SK-N-SH (cell line): ENCODE data around the gene RFPL1. TPM values are rescaled to one million over a fixed set of nuclear protein-coding genes. Genes with fewer than 3 reads are reported as not detected.
A peak's percentile ranks its signal among the peaks of the same experiment; 100 is the strongest.

Experiments used
- CTCF ChIA-PET: fragments of 300-600, 350-600 bp; formaldehyde crosslinking; extraction: SDS; loops from one replicate; lab custom pipeline; 2021; lab: Yijun Ruan, JAX
- POLR2A ChIA-PET: fragments of 350-600 bp; sonication (Branson Sonifier 250); formaldehyde crosslinking; extraction: SDS; loops from one replicate; lab custom pipeline; 2020; ENCODE audit warnings: antibody characterized with exemption, inconsistent platforms; lab: Yijun Ruan, JAX
- DNase-seq: peaks from one replicate; pipeline ENCODE4 v3.0.0; 2012
- H2AFZ ChIP-seq: fragments of 200-600 bp; sonication (generic); 2 replicates; pipeline ENCODE4 v1.8.1; 2016; ENCODE audit warnings: antibody characterized with exemption, mild to moderate bottlenecking, low read depth
- H3F3A ChIP-seq: fragments of 200-600 bp; sonication (generic); replicated peaks from 2 replicates; pipeline ENCODE3; 2016; ENCODE audit warnings: antibody characterized with exemption, mild to moderate bottlenecking; ENCODE audit not compliant: insufficient read depth
- H3K27ac ChIP-seq, 2 experiments: fragments of 200-500 bp in 1 of 2; fragments of 200-600 bp in 1 of 2; sonication (Bioruptor generic) in 1 of 2; sonication (generic), shearing (Covaris generic) in 1 of 2; 2 replicates each; pipeline versions ENCODE4 v1.5.1 to v1.6.1; 2014 to 2016; ENCODE audit warnings: low read depth in 2 of 2, inconsistent platforms in 1 of 2, low read length in 1 of 2, mild to moderate bottlenecking in 1 of 2, mixed read lengths in 1 of 2
- H3K27me3 ChIP-seq: fragments of 200-600 bp; sonication (generic), shearing (Covaris generic); 2 replicates; pipeline ENCODE4 v1.6.1; 2016; ENCODE audit warnings: mixed run types; ENCODE audit not compliant: insufficient read depth
- H3K36me3 ChIP-seq, 2 experiments: fragments of 200-500 bp in 1 of 2; fragments of 200-600 bp in 1 of 2; sonication (Bioruptor generic) in 1 of 2; sonication (generic) in 1 of 2; replicated peaks in 1 of 2; 2 replicates each; pipeline versions ENCODE3 to v1.5.1; 2014 to 2016; ENCODE audit warnings: low read length in 1 of 2, mild to moderate bottlenecking in 1 of 2; ENCODE audit not compliant: insufficient read depth in 2 of 2, control insufficient read depth in 1 of 2
- H3K4me1 ChIP-seq, 2 experiments: fragments of 200-500 bp in 1 of 2; fragments of 200-600 bp in 1 of 2; sonication (Bioruptor generic) in 1 of 2; sonication (generic), shearing (Covaris generic) in 1 of 2; 2 replicates each; pipeline versions ENCODE4 v1.5.1 to v1.6.1; 2014 to 2016; ENCODE audit warnings: low read depth in 1 of 2, low read length in 1 of 2, mixed run types in 1 of 2; ENCODE audit not compliant: insufficient read depth in 2 of 2, control insufficient read depth in 1 of 2
- H3K4me2 ChIP-seq: fragments of 200-600 bp; sonication (generic), shearing (Covaris generic); 2 replicates; pipeline ENCODE4 v1.6.1; 2017; ENCODE audit warnings: mixed run types
- H3K4me3 ChIP-seq, 2 experiments: fragments of 200-500 bp in 1 of 2; fragments of 200-600 bp in 1 of 2; sonication (Bioruptor generic) in 1 of 2; sonication (generic), shearing (Covaris generic) in 1 of 2; 2 replicates each; pipeline versions ENCODE4 v1.5.1 to v1.8.1; 2014 to 2016; ENCODE audit warnings: low read depth in 2 of 2, inconsistent platforms in 1 of 2, low read length in 1 of 2, mild to moderate bottlenecking in 1 of 2, mixed read lengths in 1 of 2, moderate library complexity in 1 of 2
- H3K79me2 ChIP-seq: fragments of 200-600 bp; sonication (generic); 2 replicates; pipeline ENCODE4 v1.8.1; 2017; ENCODE audit warnings: mild to moderate bottlenecking; ENCODE audit not compliant: insufficient read depth
- H3K9ac ChIP-seq: fragments of 200-600 bp; sonication (generic); 2 replicates; pipeline ENCODE4 v1.6.1; 2017; ENCODE audit warnings: mixed run types
- H3K9me2 ChIP-seq: fragments of 200-600 bp; sonication (generic); 2 replicates; pipeline ENCODE4 v1.6.1; 2017; ENCODE audit warnings: mixed run types
- H3K9me3 ChIP-seq: fragments of 200-600 bp; sonication (generic); 2 replicates; pipeline ENCODE4 v1.6.1; 2017; ENCODE audit warnings: mixed run types, mild to moderate bottlenecking, moderate library complexity
- H4K20me1 ChIP-seq: fragments of 200-600 bp; sonication (generic); 2 replicates; pipeline ENCODE4 v1.6.1; 2017; ENCODE audit warnings: mild to moderate bottlenecking, mixed run types; ENCODE audit not compliant: insufficient read depth
- CHD2 ChIP-seq: fragments of 150-350 bp; IDR thresholded peaks from 2 replicates; pipeline ENCODE4 v1.6.1; 2018; ENCODE audit warnings: low read length; ENCODE audit not compliant: partially characterized antibody
- FOXM1 ChIP-seq: IDR thresholded peaks from 2 replicates; pipeline ENCODE4 v1.4.0; 2012; ENCODE audit warnings: low read depth, mild to moderate bottlenecking
- MXI1 ChIP-seq: IDR thresholded peaks from 2 replicates; pipeline ENCODE4 v1.6.1; 2012; ENCODE audit warnings: mild to moderate bottlenecking, low read depth, low read length, improper control_type of control experiment
- NRF1 ChIP-seq: IDR thresholded peaks from 2 replicates; pipeline ENCODE4 v1.6.1; 2012; ENCODE audit warnings: low read depth, mild to moderate bottlenecking, low read length
- TAF1 ChIP-seq: IDR thresholded peaks from 2 replicates; pipeline ENCODE4 v1.6.1; 2012; ENCODE audit warnings: low read depth, mild to moderate bottlenecking, low read length, moderate library complexity, borderline replicate concordance
- TCF12 ChIP-seq: IDR thresholded peaks from 2 replicates; pipeline ENCODE4 v1.4.0; 2012
- WGBS: methylation state at CpG from one replicate; pipeline ENCODE4 v1.1.6; 2017; ENCODE audit warnings: low lambda C conversion rate; 5-methylcytosine and 5-hydroxymethylcytosine counted together
- polyA plus RNA-seq, 3 experiments: library from polyadenylated mRNA; depleted of rRNA; stranded (reverse); fragments of >200 nt; gene quantifications; 2 replicates each; pipeline ENCODE4 v1.2.3, GENCODE V29; 2012
- TF ChIP-seq, protein P1 (sequence below): IDR thresholded peaks from 2 replicates; pipeline ENCODE4 v1.4.0; 2012; ENCODE audit warnings: low read depth, borderline replicate concordance
- TF ChIP-seq, protein P2 (sequence below): IDR thresholded peaks from 2 replicates; pipeline ENCODE4 v1.4.0; 2012; ENCODE audit warnings: low read depth
- TF ChIP-seq, protein P3 (sequence below): IDR thresholded peaks from 2 replicates; pipeline ENCODE4 v1.4.0; 2012; ENCODE audit warnings: low read depth, borderline replicate concordance
- TF ChIP-seq, protein P4 (sequence below): IDR thresholded peaks from 2 replicates; pipeline ENCODE4; 2012
- TF ChIP-seq, protein P5 (sequence below): IDR thresholded peaks from 2 replicates; pipeline ENCODE4 v1.6.1; 2012; ENCODE audit warnings: mild to moderate bottlenecking, low read depth, low read length, moderate library complexity

Gene RFPL1
- polyA plus RNA-seq, 1 of the 3 experiments (the other 2 are of a cell fraction) = not detected

DNA sequence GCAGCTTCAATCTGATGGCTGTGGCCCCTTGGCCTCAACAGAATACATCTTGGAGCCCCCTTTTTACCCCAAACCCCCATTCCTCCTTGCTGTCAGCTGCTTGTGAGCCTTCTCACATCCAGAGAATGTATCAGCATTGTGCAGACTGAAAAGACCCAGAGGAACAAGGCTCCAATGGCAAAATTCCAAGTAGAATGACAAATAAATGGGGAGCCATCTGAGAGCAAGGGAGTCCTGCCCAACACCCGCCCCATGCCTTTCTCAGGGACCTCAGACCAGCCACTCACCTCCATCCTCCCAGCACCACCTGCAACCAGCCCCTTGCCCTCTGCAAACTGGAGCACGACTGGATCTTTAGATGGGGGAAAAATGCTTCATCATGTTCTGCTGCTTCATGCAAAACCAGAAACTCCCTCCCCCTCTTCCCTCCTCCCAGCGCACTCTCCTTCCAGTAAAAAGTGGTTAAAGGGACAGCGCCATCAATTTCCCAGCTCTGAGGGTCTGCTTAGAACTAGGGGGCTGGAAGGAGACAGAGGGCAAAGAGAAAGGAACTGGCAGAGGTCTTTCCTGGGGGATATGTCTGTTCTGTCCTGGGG lies 39.4 kb downstream of the RFPL1 start:
- peak overlapping the region; percentile 24; the same call in 1 of the 2 replicates for H3K4me2 ChIP-seq
- peak; percentile 53 for DNase-seq
- H3K79me2 ChIP-seq = no peaks in the 10 kb centered on the region
- H2AFZ ChIP-seq = no peak overlapping the region
- H3K9me2 ChIP-seq = no peaks in the 10 kb centered on the region
- no peak for TF ChIP-seq NRF1
- TF ChIP-seq CHD2 = peak; percentile 31
- TF ChIP-seq TAF1 = no peak
- no peak for TF ChIP-seq FOXM1
- peak; percentile 19; the same call in 1 of the 2 replicates for TF ChIP-seq MXI1
- TF ChIP-seq, protein P1, sequence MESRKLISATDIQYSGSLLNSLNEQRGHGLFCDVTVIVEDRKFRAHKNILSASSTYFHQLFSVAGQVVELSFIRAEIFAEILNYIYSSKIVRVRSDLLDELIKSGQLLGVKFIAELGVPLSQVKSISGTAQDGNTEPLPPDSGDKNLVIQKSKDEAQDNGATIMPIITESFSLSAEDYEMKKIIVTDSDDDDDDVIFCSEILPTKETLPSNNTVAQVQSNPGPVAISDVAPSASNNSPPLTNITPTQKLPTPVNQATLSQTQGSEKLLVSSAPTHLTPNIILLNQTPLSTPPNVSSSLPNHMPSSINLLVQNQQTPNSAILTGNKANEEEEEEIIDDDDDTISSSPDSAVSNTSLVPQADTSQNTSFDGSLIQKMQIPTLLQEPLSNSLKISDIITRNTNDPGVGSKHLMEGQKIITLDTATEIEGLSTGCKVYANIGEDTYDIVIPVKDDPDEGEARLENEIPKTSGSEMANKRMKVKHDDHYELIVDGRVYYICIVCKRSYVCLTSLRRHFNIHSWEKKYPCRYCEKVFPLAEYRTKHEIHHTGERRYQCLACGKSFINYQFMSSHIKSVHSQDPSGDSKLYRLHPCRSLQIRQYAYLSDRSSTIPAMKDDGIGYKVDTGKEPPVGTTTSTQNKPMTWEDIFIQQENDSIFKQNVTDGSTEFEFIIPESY = no peak
- POLR2A ChIA-PET = no interaction called here
- H3K27ac ChIP-seq = peak overlapping the region in 1 of 2 experiments; percentile 8; a peak in 1 of 4 replicates
- CTCF ChIA-PET = interaction anchor here (1.9 kb wide), 1 partner anchor 82 kb away, joined by 4 read pairs; no protein-coding TSS in a partner anchor
- peaks cover 9% of the 10 kb centered on the region; the same call in 1 of the 2 replicates for H3K27me3 ChIP-seq
- peaks cover 0 to 32% of the 10 kb centered on the region in 2 experiments; a peak in 1 of 4 replicates for H3K4me1 ChIP-seq
- no peaks in the 10 kb centered on the region for H3F3A ChIP-seq
- no peak overlapping the region; a peak in 1 of 4 replicates for H3K4me3 ChIP-seq
- no peaks in the 10 kb centered on the region for H3K9me3 ChIP-seq
- no peaks in the 10 kb centered on the region for H3K36me3 ChIP-seq
- H3K9ac ChIP-seq = no peak overlapping the region
- 47% methylated on average over 4 of the region's 4 CpGs for WGBS
- H4K20me1 ChIP-seq = 0 out of 2 replicates have a peak, but pooled peaks cover 5% of the 10 kb centered on the region

DNA sequence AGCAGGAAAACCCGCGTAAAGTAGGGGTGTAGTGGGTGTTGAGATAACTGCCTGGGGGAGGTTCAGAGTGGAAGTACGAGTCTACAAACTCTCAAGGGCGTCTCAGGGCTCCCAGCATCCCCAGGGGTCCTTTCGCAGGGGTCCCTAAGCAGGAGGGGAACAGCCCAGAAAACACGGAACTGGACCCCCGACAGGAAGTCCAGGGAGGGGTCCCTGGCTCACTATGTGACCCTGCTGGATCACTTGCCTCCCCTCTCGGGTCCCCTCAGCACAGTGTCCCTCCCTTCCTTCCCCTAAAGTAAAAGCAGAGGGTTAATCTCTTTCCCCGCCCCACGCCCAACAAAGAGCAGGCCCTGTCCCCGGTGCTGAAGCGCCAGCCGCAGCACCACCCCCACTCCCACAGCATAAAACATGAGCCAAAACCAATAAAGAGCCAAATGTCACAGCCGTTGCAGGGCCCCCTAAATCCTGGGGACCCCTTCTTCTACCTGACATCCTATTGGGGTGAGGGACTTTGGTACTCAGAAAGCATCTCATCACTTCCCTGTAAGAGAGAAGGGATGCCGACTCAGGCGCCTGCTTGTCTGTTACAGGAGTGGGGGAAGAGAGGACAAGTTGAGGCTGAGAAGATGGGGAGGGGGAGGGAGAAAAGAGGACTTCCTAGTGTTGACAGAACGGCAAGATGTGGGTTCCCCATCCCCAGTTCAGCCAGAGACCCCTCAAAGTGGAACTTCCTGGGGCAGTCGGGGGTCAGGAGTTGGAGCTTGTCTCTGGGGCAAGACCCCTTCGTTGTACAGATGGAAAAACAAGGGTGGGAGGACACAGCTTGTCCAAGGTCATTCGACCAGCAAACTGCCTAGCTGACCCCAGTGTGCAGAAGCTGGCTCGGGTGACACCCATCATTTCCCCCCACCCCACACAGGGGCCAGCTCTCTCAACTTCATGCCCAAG lies 40.2 kb downstream of the RFPL1 start:
- H3K4me2 ChIP-seq = peak overlapping the region; percentile 24; the same call in 1 of the 2 replicates
- 0 out of 2 replicates have a peak, but pooled peaks cover 5% of the 10 kb centered on the region for H4K20me1 ChIP-seq
- H3K36me3 ChIP-seq = no peaks in the 10 kb centered on the region
- no peak for TF ChIP-seq TCF12
- TF ChIP-seq, protein P2, sequence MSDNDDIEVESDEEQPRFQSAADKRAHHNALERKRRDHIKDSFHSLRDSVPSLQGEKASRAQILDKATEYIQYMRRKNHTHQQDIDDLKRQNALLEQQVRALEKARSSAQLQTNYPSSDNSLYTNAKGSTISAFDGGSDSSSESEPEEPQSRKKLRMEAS = no peak
- no peak for TF ChIP-seq FOXM1
- TF ChIP-seq, protein P3, sequence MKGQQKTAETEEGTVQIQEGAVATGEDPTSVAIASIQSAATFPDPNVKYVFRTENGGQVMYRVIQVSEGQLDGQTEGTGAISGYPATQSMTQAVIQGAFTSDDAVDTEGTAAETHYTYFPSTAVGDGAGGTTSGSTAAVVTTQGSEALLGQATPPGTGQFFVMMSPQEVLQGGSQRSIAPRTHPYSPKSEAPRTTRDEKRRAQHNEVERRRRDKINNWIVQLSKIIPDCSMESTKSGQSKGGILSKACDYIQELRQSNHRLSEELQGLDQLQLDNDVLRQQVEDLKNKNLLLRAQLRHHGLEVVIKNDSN = no peak
- TF ChIP-seq, protein P4, sequence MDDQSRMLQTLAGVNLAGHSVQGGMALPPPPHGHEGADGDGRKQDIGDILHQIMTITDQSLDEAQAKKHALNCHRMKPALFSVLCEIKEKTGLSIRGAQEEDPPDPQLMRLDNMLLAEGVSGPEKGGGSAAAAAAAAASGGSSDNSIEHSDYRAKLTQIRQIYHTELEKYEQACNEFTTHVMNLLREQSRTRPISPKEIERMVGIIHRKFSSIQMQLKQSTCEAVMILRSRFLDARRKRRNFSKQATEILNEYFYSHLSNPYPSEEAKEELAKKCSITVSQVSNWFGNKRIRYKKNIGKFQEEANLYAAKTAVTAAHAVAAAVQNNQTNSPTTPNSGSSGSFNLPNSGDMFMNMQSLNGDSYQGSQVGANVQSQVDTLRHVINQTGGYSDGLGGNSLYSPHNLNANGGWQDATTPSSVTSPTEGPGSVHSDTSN = no peak
- TF ChIP-seq, protein P1 = no peak
- TF ChIP-seq, protein P5, sequence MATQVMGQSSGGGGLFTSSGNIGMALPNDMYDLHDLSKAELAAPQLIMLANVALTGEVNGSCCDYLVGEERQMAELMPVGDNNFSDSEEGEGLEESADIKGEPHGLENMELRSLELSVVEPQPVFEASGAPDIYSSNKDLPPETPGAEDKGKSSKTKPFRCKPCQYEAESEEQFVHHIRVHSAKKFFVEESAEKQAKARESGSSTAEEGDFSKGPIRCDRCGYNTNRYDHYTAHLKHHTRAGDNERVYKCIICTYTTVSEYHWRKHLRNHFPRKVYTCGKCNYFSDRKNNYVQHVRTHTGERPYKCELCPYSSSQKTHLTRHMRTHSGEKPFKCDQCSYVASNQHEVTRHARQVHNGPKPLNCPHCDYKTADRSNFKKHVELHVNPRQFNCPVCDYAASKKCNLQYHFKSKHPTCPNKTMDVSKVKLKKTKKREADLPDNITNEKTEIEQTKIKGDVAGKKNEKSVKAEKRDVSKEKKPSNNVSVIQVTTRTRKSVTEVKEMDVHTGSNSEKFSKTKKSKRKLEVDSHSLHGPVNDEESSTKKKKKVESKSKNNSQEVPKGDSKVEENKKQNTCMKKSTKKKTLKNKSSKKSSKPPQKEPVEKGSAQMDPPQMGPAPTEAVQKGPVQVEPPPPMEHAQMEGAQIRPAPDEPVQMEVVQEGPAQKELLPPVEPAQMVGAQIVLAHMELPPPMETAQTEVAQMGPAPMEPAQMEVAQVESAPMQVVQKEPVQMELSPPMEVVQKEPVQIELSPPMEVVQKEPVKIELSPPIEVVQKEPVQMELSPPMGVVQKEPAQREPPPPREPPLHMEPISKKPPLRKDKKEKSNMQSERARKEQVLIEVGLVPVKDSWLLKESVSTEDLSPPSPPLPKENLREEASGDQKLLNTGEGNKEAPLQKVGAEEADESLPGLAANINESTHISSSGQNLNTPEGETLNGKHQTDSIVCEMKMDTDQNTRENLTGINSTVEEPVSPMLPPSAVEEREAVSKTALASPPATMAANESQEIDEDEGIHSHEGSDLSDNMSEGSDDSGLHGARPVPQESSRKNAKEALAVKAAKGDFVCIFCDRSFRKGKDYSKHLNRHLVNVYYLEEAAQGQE = peak; percentile 98
- no peak overlapping the region; a peak in 1 of 4 replicates for H3K27ac ChIP-seq
- H3K79me2 ChIP-seq = no peaks in the 10 kb centered on the region
- H3K4me3 ChIP-seq = peak overlapping the region in 1 of 2 experiments; percentile 47; a peak in 1 of 4 replicates
- ChIA-PET POLR2A (no interaction called here), CTCF (interaction anchor here (1.9 kb wide), 1 partner anchor 83 kb away, joined by 4 read pairs; no protein-coding TSS in a partner anchor)
- DNase-seq = peak; percentile 52
- no peaks in the 10 kb centered on the region for H3F3A ChIP-seq
- no peak overlapping the region for H3K9ac ChIP-seq
- 33% methylated on average over 10 of the region's 21 CpGs for WGBS
- H3K9me2 ChIP-seq = no peaks in the 10 kb centered on the region
- H3K27me3 ChIP-seq = peaks cover 9% of the 10 kb centered on the region; the same call in 1 of the 2 replicates
- H2AFZ ChIP-seq = no peak overlapping the region
- H3K4me1 ChIP-seq = peaks cover 0 to 32% of the 10 kb centered on the region in 2 experiments; a peak in 1 of 4 replicates
- H3K9me3 ChIP-seq = no peaks in the 10 kb centered on the region
